ENCODE results near the gene MTFR1L. TPM values are rescaled to one million over a fixed set of nuclear protein-coding genes. Genes with fewer than 3 reads are reported as not detected.
A peak's percentile ranks its signal among the peaks of the same experiment; 100 is the strongest.

The MTFR1L gene
- total RNA-seq, 1 experiment from 2014 or later = 41.7 TPM

GRCh38 chr1:25785333-25786067, 34.3 kb upstream of the MTFR1L start:
- H3K27me3 ChIP-seq (ENCODE audit: insufficient read depth, low read depth) = no peaks in the 10 kb centered on the region
- ChIA-PET POLR2A (ENCODE audit: unreplicated experiment) (no interaction called here), CTCF (no interaction called here)
- H3K9me3 ChIP-seq (ENCODE audit: insufficient read depth, low read depth) = no peaks in the 10 kb centered on the region
- H3K79me2 ChIP-seq (ENCODE audit: low read depth) = no peaks in the 10 kb centered on the region
- TF ChIP-seq EZH2 (IDR thresholded peaks at IDR 0.05; ENCODE audit: low read depth) (no peak), CTCF (conservative IDR thresholded peaks at IDR 0.05) (no peak)
- peaks cover 21% of the 10 kb centered on the region for H3K4me1 ChIP-seq (replicated peaks; ENCODE audit: insufficient read depth)
- H4K20me1 ChIP-seq (ENCODE audit: insufficient read depth) = no peaks in the 10 kb centered on the region
- H2AFZ ChIP-seq = no peak overlapping the region
- H3K9me2 ChIP-seq (ENCODE audit: insufficient read depth) = no peaks in the 10 kb centered on the region
- intact Hi-C loops (cut with micrococcal nuclease; ENCODE audit: unreplicated experiment) = no loop called here
- no peaks in the 10 kb centered on the region for H3K36me3 ChIP-seq (ENCODE audit: low read depth)
- H3F3A ChIP-seq (ENCODE audit: insufficient read depth, low read depth) = peaks cover 9% of the 10 kb centered on the region
- BruUV-seq (replicated peaks) = no TSS peak
- H3K4me2 ChIP-seq = no peak overlapping the region
- no peak for DNase-seq
- no peak overlapping the region for H3K27ac ChIP-seq
- H3K4me3 ChIP-seq = no peak overlapping the region

DNA sequence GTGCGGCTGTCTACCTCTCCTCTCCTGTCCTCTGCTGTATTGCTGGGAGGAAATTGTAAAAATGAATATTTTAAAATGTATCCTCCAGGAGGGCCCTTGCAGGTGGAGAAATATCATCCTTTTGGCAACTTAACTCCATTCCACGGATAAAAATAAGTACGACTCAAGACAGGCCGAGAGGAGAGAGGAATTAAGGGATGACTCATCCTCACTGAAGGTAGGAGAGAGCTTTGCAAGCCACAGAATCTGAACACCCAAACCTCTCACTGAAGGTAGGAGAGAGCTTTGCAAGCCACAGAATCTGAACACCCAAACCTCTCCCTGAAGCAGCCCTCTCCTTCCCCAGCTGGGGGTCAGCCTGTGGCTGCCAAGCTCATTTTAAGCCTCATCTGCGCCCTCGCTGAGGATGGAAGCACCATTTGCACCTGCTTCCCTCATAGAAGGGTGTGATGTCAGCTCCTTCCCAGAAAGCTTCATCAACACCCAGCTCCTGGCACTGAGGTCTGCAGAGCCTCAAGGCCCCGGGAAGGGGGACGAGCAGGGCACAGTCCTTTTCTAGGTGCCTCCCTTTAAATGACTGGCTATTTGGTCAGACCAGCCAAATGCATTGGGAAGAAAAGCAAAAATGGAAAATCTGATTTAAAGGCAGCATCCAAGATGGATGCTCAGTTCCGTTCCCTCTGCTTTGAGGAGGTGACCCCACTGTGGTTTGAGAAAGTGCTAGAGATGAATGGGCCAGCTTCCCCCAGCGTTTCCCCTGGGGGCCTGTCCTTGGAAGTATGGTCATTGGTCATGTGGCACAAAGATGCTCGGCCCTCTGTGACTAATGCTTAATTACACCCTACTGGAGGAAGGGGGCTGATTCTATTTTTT, 32.6 kb upstream of the MTFR1L start:
- Histone ChIP-seq H3K9me3 (ENCODE audit: insufficient read depth, low read depth) (no peaks in the 10 kb centered on the region), H3F3A (ENCODE audit: insufficient read depth, low read depth) (peaks cover 9% of the 10 kb centered on the region), H3K36me3 (ENCODE audit: low read depth) (no peaks in the 10 kb centered on the region), H3K9me2 (ENCODE audit: insufficient read depth) (no peaks in the 10 kb centered on the region), H4K20me1 (ENCODE audit: insufficient read depth) (no peaks in the 10 kb centered on the region), H2AFZ (no peak overlapping the region), H3K4me2 (peak overlapping the region; percentile 54), H3K27ac (no peak overlapping the region), H3K4me1 (replicated peaks; ENCODE audit: insufficient read depth) (peaks cover 19% of the 10 kb centered on the region), H3K4me3 (no peak overlapping the region), H3K27me3 (ENCODE audit: insufficient read depth, low read depth) (no peaks in the 10 kb centered on the region), H3K79me2 (ENCODE audit: low read depth) (no peaks in the 10 kb centered on the region)
- intact Hi-C loops (cut with micrococcal nuclease; ENCODE audit: unreplicated experiment) = no loop called here
- DNase-seq = no peak
- TF ChIP-seq EZH2 (IDR thresholded peaks at IDR 0.05; ENCODE audit: low read depth) (no peak), CTCF (conservative IDR thresholded peaks at IDR 0.05) (no peak)
- POLR2A ChIA-PET (ENCODE audit: unreplicated experiment) = interaction anchor here (0.6 kb wide), 2 partner anchors 967 to 1042 kb away, joined by 4 to 8 read pairs; partner anchors contain the start of gene CLIC4
- CTCF ChIA-PET = no interaction called here
- no TSS peak for BruUV-seq (replicated peaks)

- H4K20me1 ChIP-seq (ENCODE audit: insufficient read depth) = no peaks in the 10 kb centered on the region
- ChIA-PET POLR2A (ENCODE audit: unreplicated experiment) (no interaction called here), CTCF (no interaction called here)
- no peak overlapping the region for H3K27ac ChIP-seq
- H3K4me1 ChIP-seq (replicated peaks; ENCODE audit: insufficient read depth) = peaks cover 19% of the 10 kb centered on the region
- H2AFZ ChIP-seq = no peak overlapping the region
- H3K4me3 ChIP-seq = no peak overlapping the region
- H3K9me2 ChIP-seq (ENCODE audit: insufficient read depth) = no peaks in the 10 kb centered on the region
- TF ChIP-seq EZH2 (IDR thresholded peaks at IDR 0.05; ENCODE audit: low read depth) = no peak
- no peak; the same call in 1 of the 2 replicates for TF ChIP-seq CTCF (conservative IDR thresholded peaks at IDR 0.05)
- intact Hi-C loops (cut with micrococcal nuclease; ENCODE audit: unreplicated experiment) = no loop called here
- no peaks in the 10 kb centered on the region for H3K9me3 ChIP-seq (ENCODE audit: insufficient read depth, low read depth)
- peak overlapping the region; percentile 54 for H3K4me2 ChIP-seq
- no peaks in the 10 kb centered on the region for H3K36me3 ChIP-seq (ENCODE audit: low read depth)
- no peak for DNase-seq
- no peaks in the 10 kb centered on the region for H3K79me2 ChIP-seq (ENCODE audit: low read depth)
- peaks cover 9% of the 10 kb centered on the region for H3F3A ChIP-seq (ENCODE audit: insufficient read depth, low read depth)
- no TSS peak for BruUV-seq (replicated peaks)
- H3K27me3 ChIP-seq (ENCODE audit: insufficient read depth, low read depth) = no peaks in the 10 kb centered on the region
These were observed 32.0 kb upstream of the MTFR1L start for GRCh38 chr1:25787760-25788166.
